ENCODE results near the gene ZNF430. TPM values are rescaled to one million over a fixed set of nuclear protein-coding genes. Genes with fewer than 3 reads are reported as not detected.

Gene ZNF430
- total and polyA plus RNA-seq, 2 of the 8 experiments (the other 6 are each of a cell fraction or from before 2014, with no cell fraction given) = 4.1 to 16.1 TPM

DNA sequence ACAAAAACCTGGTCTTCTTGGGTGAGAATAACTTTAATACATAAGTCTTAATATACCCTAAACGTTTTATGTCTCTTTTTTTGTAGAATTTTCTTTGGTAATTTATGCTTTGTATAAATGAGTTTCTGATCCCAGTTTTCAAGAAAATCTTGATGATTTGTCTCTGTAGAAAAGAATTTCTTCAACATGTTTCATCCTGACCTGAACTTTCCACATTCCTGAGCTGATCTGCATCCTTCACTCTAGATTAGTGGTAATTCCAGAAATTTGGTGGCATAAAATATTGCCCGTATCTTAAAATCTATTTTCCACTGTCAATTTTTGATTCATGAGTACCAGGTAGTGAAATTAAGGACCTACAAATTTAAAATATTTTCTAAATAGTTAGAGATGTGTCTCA lies 77.8 kb downstream of the ZNF430 start:
- TF ChIP-seq TEAD4 (IDR thresholded peaks at IDR 0.05; ENCODE audit: low read depth, low read length) (no peak), KDM5A (IDR thresholded peaks at IDR 0.05; ENCODE audit: low read length) (no peak), RNF2 (IDR thresholded peaks at IDR 0.05; ENCODE audit: borderline replicate concordance, low read depth, low read length, missing control alignments, poor library complexity, severe bottlenecking) (no peak), POU5F1 (IDR thresholded peaks at IDR 0.05; ENCODE audit: low read depth, low read length) (no peak), SP2 (IDR thresholded peaks at IDR 0.05; ENCODE audit: low read length) (no peak), POLR2A (IDR thresholded peaks at IDR 0.05; ENCODE audit: control extremely low read depth in 1 of 2, low read depth in 2 of 2, low read length in 2 of 2) (no peak), POLR2AphosphoS5 (IDR thresholded peaks at IDR 0.05; ENCODE audit: low read depth, low read length) (no peak)
- TF ChIP-seq, protein P1, sequence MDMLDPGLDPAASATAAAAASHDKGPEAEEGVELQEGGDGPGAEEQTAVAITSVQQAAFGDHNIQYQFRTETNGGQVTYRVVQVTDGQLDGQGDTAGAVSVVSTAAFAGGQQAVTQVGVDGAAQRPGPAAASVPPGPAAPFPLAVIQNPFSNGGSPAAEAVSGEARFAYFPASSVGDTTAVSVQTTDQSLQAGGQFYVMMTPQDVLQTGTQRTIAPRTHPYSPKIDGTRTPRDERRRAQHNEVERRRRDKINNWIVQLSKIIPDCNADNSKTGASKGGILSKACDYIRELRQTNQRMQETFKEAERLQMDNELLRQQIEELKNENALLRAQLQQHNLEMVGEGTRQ (IDR thresholded peaks at IDR 0.05; ENCODE audit: low read length) = no peak
- Histone ChIP-seq H2BK120ac (replicated peaks; ENCODE audit: low read depth, low read length) (no peak overlapping the region), H3K27ac (ENCODE audit: low read depth, low read length) (no peak overlapping the region), H4K91ac (replicated peaks; ENCODE audit: insufficient read length, low read length) (no peak overlapping the region), H3K9ac (replicated peaks in 1 of 4; ENCODE audit: extremely low read depth in 1 of 4, low read depth in 3 of 4, low read length in 3 of 4) (no peak overlapping the region), H3K4ac (replicated peaks; ENCODE audit: insufficient read length, low read depth, low read length) (no peak overlapping the region), H3K23me2 (ENCODE audit: low read depth, low read length) (no peaks in the 10 kb centered on the region), H3K4me2 (ENCODE audit: insufficient read depth in 1 of 2, low read depth in 2 of 2, low read length in 2 of 2) (no peak overlapping the region), H2BK12ac (ENCODE audit: low read depth, low read length) (no peak overlapping the region), H2AK5ac (ENCODE audit: low read depth, low read length) (no peak overlapping the region), H2BK15ac (ENCODE audit: low read length) (no peak overlapping the region), H3K27me3 (replicated peaks in 1 of 4; ENCODE audit: control insufficient read depth in 3 of 4, extremely low read depth in 1 of 4, insufficient read depth in 3 of 4, low read length in 3 of 4) (no peaks in the 10 kb centered on the region), H3K23ac (ENCODE audit: insufficient read length) (no peak overlapping the region), H3K14ac (ENCODE audit: insufficient read length) (no peak overlapping the region), H4K8ac (ENCODE audit: extremely low read depth, insufficient read depth, low read length) (no peak overlapping the region), H2BK20ac (ENCODE audit: low read length) (no peak overlapping the region), H2AFZ (ENCODE audit: low read length) (no peak overlapping the region), H3K79me2 (ENCODE audit: control insufficient read depth in 1 of 2, insufficient read depth in 2 of 2, low read length in 2 of 2) (peaks cover 0 to 35% of the 10 kb centered on the region in 2 experiments; a peak in 3 of 4 replicates), H3K9me3 (ENCODE audit: insufficient read depth in 2 of 2, low read depth in 1 of 2, low read length in 1 of 2) (no peaks in the 10 kb centered on the region; a peak in 1 of 4 replicates), H3K56ac (replicated peaks; ENCODE audit: insufficient read length, low read depth, low read length) (no peak overlapping the region), H3K79me1 (ENCODE audit: low read depth, low read length) (peaks cover 2% of the 10 kb centered on the region; the same call in 1 of the 2 replicates), H2BK5ac (ENCODE audit: low read depth, low read length) (no peak overlapping the region), H4K20me1 (replicated peaks in 1 of 2; ENCODE audit: control insufficient read depth in 1 of 2, insufficient read depth in 2 of 2, low read length in 2 of 2) (peaks cover 0 to 1% of the 10 kb centered on the region in 2 experiments), H3K36me3 (ENCODE audit: control insufficient read depth in 2 of 4, insufficient read depth in 4 of 4, low read length in 3 of 4) (peaks cover 0 to 60% (median 9%) of the 10 kb centered on the region in 4 experiments; a peak in 3 of 8 replicates), H3K4me3 (ENCODE audit: extremely low read depth in 1 of 4, insufficient read depth in 2 of 4, low read depth in 3 of 4, low read length in 4 of 4) (no peak overlapping the region), H3K18ac (ENCODE audit: extremely low read depth, low read length) (no peak overlapping the region), H4K5ac (ENCODE audit: insufficient read length, low read depth, low read length) (no peak overlapping the region), H3K4me1 (replicated peaks in 1 of 4; ENCODE audit: control insufficient read depth in 3 of 4, insufficient read depth in 4 of 4, low read length in 3 of 4) (peaks cover 0 to 4% (median 0%) of the 10 kb centered on the region in 4 experiments; a peak in 3 of 7 replicates)
- ChIA-PET CTCF (ENCODE audit: partially characterized antibody) (interaction anchor here (1.1 kb wide), 1 partner anchor 11 kb away, joined by 4 read pairs; no protein-coding TSS in a partner anchor), POLR2A (ENCODE audit: partially characterized antibody) (interaction anchor here (0.7 kb wide), 2 partner anchors 12 to 54 kb away, joined by 3 read pairs; no protein-coding TSS in a partner anchor)
- FAIRE-seq (no peak), DNase-seq (ENCODE audit: low read depth in 1 of 2, low spot score in 2 of 2) (no peak)
- WGBS, 2 experiments (ENCODE audit: extremely low coverage in 1 of 2, insufficient coverage in 1 of 2, insufficient read length in 1 of 2, insufficient replicate concordance in 2 of 2, low coverage in 1 of 2, low lambda C conversion rate in 2 of 2, missing lambda C conversion rate in 1 of 2) = 75% methylated on average over 2 of the region's 2 CpGs; no CpG with 5 or more reads in 1 of the 2 experiments
